Keratinocyte (primary cell): ENCODE results near the gene FHIT.

Experiments
- CTCF ChIP-seq, 3 experiments: IDR thresholded peaks in 1 of 3; conservative IDR thresholded peaks in 1 of 3; optimal IDR thresholded peaks in 1 of 3; 2 replicates in 2 of 3; 3 replicates in 1 of 3; pipeline versions ENCODE3 to v1.5.1; 2011; ENCODE audit warnings: low read length in 3 of 3, mild to moderate bottlenecking in 3 of 3, moderate library complexity in 2 of 3, control low read depth in 1 of 3, inconsistent platforms in 1 of 3; ENCODE audit not compliant: insufficient read depth in 2 of 3; ENCODE audit errors: extremely low read depth in 1 of 3
- EZH2 ChIP-seq: IDR thresholded peaks from one replicate; pipeline ENCODE4 v1.6.1; 2012; ENCODE audit warnings: inconsistent platforms, mild to moderate bottlenecking, low read length, moderate library complexity

- TF ChIP-seq CTCF (optimal IDR thresholded peaks at IDR 0.05 in 1 of 3, IDR thresholded peaks at IDR 0.05 in 1 of 3, conservative IDR thresholded peaks at IDR 0.05 in 1 of 3; ENCODE audit: extremely low read depth in 1 of 3, insufficient read depth in 2 of 3, low read length in 3 of 3) (no peak), EZH2 (no peak)
These were observed 976.6 kb downstream of the FHIT start for GRCh38 chr3:60274646-60275045.
